GM19025 (cell line): ENCODE measurements around the gene COQ2.
"Not testable (repeated sequence)": the region's sequence is repeated elsewhere in the genome, so short reads cannot be mapped to it uniquely, and the experiment has no call there.

Experiments used
- ATAC-seq: cut with Tn5 transposase; IDR thresholded peaks from one replicate; pipeline ENCODE4 v1.9.1; 2021; ENCODE audit warnings: mild to moderate bottlenecking, low read depth, moderate library complexity; ENCODE audit not compliant: unreplicated experiment

COQ2 gene, protein sequence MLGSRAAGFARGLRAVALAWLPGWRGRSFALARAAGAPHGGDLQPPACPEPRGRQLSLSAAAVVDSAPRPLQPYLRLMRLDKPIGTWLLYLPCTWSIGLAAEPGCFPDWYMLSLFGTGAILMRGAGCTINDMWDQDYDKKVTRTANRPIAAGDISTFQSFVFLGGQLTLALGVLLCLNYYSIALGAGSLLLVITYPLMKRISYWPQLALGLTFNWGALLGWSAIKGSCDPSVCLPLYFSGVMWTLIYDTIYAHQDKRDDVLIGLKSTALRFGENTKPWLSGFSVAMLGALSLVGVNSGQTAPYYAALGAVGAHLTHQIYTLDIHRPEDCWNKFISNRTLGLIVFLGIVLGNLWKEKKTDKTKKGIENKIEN

DNA sequence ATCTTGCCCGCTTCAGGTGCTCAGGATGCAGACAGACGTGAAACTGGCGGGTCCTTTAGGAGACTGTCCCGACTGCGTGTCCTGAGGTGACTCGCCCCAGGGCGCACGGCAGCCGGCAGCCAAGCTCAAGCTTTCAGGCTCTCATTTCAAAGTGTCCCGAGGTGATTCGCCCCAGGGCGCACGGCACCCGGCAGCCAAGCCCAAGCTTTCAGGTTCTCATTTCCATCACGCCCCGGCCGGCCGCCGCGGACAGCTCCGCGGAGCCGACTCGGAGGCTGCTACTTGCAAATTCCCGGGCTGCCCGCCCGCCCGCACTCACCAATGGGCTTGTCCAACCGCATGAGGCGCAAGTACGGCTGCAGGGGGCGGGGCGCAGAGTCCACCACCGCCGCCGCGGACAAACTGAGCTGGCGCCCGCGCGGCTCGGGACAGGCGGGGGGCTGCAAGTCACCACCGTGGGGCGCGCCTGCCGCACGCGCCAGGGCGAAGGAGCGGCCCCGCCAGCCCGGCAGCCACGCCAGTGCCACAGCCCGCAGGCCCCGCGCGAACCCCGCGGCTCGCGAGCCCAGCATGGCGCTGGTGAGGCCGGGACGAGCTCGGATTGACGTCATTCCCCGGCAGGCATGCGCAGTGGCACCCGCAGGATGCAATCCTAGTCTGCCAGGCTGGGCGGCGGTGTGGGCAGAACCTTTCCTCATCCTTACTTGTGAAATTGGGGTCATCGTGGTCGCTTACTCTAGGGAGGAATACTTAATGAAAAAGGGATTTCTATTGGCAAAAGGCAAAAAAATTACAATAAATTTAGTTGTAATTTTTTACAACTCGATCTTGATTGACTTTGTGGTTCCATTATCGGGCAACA is at the start of gene COQ2:
TSS of gene COQ2 (minus strand) at position 606 of the 862 bp plus-strand sequence. CDS start at position 572, 34 bp downstream.
- peak; percentile 96 for ATAC-seq

DNA sequence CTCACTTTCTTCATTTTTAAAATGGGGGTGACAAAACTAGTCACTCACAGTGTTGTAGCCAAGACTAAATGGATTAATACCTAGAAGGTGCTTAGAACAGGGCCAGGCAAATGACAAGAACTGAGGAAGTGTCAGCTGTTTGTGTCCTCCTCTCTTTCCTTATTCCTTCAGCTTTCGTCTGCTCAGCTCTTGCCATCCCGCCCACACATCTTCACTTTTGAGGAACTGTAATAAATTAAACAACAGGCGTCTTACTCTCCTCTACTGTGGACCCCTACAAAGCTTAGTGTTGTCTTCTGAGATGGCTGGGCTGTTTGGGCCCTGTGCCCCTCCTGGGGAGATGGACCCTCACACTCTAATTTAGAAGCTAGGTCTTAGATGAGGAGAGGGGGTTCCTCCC is 47.4 kb upstream of the COQ2 start:
- no peak for ATAC-seq

- no peak for ATAC-seq
Measured at GRCh38 chr4:83329521-83330110, 45.0 kb upstream of the COQ2 start.

GRCh38 chr4:83328521-83329187 is 44.1 kb upstream of the COQ2 start:
- ATAC-seq = no peak

DNA sequence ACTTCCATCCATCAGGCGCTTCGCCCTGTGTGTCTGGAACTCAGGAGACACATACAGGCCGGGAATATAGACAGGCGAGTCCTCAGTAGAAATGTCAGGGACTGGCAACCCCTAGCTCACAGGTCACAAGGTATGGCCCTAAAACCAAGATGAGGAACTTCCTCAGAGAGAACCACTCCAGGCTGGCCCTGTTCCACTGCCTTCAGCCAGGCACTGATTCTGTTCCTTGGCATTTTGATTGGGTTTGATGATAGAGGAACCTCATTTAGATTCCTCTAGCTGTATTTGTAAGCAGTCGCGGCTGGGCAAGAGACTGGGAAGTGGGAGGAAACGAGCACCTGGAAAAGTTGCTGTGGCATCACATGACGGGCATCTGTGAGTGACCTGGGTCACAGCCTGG is 41.9 kb upstream of the COQ2 start:
- ATAC-seq = no peak

DNA sequence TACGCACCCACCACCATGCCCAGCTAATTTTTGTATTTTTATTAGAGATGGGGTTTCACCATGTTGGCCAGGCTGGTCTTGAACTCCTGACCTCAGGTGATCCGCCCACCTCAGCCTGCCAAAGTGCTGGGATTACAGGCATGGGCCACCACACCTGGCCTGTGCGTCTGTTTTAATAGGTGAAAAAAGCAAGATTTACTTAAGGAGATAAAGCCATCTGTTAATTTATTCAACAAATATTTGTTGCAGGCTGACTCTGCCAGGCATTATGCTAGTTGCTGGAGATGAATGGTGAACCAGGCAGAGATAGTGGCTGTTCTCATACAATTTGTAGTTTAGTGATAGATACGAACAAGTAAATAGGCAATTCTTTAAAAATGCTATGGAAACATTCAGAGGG is 40.7 kb upstream of the COQ2 start:
- ATAC-seq = not testable (repeated sequence)

DNA sequence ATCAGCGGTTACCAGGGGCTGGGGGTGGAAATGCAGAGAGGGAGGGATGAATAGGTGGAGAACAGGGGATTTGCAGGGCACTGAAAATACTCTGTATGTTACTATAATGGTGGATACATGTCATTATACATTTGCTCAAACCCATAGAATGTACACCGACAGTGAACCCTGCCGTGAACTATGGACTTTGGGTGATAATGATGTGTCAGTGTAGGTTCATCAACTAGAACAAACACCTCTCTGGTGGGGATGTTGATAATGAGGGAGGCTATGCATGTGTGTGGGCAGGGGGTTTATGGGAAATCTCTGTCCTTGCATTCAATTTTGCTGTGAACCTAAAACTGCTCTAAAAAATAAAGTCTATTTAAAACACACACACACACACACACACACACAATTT is 38.5 kb upstream of the COQ2 start:
- ATAC-seq = no peak

GRCh38 chr4:83320548-83320947 is 36.0 kb upstream of the COQ2 start:
- ATAC-seq = no peak

- ATAC-seq = no peak
Measured at GRCh38 chr4:83318666-83319065, 34.1 kb upstream of the COQ2 start.

DNA sequence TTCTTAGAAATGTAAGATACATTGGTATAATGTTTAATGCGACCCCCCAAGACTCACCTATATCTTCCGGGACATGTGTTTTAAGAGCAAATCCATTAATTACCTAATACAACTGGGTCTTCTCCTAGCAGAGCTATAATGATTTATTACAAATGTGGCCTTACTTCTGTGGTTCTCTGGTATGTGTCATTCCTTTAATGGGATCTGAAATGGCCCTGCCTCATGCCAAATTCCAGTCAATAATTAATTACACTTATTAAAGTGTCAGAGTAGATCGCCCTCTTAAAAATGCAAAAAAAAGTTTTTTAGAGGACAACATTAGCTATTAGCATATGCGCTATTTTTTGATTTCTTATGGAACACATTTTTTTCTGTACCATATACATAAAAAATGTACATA is 33.1 kb upstream of the COQ2 start:
- no peak for ATAC-seq

DNA sequence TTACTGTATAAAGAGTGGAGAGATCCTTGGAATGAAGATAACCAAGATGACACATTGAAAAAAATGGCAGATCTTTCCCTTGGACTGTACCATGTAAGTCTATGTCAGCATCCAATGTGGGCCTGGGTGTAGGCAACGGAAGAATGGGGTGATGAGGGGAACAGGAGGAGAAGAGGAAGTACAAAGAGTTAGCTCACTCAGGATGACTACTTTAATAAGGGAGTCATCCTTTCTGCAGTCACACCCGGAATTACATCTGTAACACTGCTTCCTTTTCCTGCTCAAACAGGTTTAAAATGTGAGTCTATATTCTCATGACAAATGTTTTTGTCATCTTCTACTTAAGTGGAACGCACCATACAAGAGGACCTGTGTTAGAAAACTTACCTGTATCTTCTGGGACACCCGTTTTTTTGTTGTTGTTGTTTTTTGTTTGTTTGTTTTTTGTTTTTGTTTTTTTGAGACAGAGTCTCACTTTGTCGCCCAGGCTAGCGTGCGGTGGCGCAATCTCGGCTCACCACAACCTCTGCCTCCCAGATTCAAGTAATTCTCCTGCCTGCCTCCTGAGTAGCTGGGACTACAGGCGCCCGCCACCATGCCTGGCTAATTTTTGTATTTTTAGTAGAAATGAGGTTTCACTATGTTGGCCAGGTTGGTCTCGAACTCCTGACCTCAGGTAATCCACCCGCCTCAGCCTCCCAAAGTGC is 32.0 kb upstream of the COQ2 start:
- no peak for ATAC-seq

- ATAC-seq = no peak
Measured at GRCh38 chr4:83315341-83315870, 30.8 kb upstream of the COQ2 start.

DNA sequence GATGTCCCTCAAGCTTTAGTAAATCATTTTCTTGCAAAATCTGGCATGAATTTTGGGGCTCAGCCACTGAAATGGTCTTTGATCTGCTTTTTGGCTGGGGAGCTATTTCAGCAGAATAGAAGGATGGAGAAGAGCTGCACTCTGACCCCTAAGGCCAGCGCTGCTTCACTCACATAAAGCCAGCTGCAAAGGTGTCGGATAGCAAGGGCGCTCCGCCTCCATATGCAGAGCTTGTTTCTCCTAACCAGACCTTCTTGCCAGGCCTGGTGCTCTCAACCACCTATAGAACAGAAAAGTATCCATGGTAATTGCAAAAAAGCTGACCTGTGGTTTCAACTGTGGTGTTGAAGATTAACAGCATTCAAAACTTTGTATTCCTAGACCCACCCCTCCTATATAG is 24.1 kb upstream of the COQ2 start:
- ATAC-seq = no peak

DNA sequence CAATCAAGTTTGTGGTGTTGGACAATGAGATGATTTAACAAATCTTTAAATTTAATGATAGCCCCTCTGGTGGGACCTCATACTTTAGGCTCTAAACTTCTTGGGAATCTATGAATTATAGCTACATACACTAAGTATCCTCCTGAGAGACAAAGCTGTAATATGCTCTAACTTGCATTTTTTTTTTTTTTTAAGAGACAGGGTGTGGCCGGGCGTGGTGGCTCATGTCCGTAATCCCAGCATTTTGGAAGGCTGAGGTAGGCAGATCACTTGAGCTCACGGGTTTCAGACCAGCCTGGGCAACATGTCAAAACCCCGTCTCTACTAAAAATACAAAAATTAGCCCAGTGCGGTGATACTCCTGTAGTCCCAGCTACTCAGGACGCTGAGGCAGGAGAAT is 23.3 kb upstream of the COQ2 start:
- ATAC-seq = no peak

- no peak for ATAC-seq
Measured at GRCh38 chr4:83305187-83305586, 20.6 kb upstream of the COQ2 start.

DNA sequence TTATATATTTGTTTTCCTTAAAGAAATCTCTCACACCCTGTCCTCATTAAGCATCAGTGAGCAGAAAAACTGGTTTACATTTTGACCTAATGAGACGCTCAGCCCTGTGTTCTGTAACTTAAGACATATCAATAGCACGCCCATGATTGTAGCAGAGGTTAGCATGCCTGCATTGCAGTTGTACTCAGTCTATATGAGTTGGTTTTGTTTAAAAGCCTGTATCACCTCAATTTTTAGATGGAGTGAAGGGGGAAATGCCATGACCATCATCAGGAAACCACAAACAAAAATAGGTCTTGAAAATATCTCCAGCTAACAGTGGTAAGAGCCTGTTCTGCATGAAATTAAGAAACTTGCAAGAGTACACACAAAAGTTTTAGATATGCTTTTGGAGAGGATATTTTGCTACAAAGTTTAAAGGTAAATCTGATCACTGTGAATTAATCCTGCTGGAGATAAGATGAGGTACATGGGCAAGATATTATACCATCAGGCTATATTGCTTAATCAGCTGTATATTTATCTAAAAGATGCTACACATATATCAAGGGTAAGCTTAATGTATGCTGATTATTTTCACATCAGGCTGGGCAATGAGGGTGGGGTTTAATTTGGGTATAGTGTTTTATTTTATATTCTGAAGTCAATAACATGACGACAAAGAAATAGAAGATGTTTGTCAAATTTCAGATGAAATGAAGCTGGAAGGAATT is 13.1 kb upstream of the COQ2 start:
- no peak for ATAC-seq

DNA sequence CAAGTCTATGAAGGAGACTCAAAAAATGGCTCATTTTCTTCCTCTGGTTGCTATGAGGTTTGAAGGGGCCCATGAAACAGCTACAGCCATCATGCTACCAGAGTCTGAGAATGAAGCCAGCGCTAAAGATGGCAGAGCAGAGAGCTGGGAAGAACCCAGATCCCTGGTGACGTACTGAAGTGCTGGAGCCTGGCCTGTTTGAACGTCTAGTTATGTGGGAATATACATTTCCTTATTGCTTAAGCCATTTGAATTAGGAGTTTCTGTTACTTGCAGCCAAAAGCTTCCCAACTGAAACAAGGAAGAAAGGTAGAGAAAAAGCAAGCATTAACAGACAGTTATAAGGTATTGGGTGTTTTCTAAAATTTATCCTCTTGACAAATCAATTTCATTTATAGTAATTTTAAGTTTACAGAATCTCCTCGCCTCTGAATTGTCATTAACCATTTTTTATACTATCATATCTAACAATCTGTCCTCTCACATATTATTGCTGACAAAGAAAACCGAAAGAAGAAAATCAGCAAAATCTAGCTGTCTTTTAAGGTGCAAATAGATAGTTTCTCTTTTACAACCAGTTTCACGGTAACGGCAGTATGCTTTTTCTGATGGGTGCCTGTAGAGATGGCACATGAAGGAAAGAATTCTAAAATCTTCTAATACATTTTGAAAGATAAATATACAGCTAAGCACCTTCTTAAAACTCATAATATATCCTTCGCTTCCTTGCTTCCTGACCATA is 8.9 kb upstream of the COQ2 start:
- ATAC-seq = no peak

DNA sequence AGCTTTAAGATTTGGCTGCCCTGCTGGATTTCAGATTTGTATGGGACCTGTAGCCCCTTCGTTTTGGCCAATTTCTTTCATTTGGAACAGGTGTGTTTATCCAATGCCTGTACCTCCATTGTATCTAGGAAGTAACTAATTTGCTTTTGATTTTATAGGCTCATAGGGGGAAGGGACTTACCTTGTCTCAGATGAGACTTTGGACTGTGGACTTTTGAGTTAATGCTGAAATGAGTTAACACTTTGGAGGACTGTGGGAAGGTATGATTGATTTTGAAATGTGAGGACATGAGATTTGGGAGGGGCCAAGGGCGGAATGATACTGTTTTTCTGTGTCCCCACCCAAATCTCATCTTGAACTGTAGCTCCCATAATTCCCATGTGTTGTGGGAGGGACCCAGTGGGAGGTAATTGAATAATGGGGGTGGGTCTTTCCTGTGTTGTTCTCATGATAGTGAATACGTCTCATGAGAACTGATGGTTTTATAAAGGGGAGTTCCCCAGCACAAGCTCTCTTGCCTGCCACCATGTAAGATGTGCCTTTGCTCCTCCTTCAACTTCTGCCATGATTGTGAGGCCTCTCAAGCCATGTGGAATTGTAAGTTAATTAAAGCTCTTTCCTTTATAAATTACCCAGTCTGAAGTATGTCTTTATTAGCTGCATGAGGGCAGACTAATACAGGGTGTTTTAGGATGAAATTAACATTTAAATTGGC is 5.6 kb upstream of the COQ2 start:
- ATAC-seq = not testable (repeated sequence)
